GM18520 (cell line): ENCODE data around the gene ZBTB24.
A peak's percentile ranks its signal among the peaks of the same experiment; 100 is the strongest.

Experiments
- ATAC-seq: cut with Tn5 transposase; IDR thresholded peaks from one replicate; pipeline ENCODE4 v1.9.1; 2021; ENCODE audit not compliant: unreplicated experiment

The ZBTB24 gene

DNA sequence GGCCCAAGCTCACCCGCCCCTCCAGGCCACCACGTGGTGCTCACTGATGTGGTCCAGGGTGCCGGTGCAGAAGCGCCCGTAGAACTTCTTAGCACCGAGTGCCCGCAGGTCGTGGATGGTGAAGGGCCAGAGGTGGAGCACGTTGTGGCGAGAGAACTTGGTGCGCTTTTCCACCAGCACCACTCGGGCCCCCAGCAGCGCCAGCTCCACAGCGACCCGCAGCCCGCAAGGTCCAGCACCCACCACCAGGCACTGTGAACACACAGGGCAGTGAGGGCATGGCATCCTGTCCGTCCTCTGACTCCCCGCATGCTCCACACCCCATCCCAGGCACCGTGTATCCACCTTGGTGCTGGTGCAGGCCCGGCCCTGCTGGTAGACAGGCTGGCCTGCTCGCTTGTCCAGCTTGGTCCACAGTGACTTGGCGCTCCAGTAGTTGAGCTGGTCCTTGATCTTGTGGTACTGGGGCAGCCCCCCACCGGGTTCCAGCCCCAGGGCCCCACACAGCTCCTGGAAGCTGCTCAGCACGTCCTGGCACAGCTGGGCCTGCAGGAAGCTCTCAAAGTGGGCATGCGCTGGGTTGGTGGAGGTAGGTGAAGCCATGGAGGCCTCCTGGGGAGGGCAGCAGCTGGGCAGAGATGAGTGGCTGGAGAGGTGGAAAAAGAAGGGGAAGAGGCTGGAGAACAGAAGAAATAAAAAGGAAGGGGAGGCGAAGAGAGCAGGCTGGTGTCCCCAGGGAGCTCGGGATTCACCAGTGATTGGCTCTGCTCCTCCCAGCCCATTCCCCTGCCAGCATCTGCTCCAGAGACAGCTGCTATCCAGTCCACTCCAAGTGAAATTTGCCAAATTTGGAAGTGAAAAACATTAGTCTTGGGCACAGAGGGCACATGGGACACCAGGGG is 29.2 kb downstream of the ZBTB24 start:
- no peak for ATAC-seq

DNA sequence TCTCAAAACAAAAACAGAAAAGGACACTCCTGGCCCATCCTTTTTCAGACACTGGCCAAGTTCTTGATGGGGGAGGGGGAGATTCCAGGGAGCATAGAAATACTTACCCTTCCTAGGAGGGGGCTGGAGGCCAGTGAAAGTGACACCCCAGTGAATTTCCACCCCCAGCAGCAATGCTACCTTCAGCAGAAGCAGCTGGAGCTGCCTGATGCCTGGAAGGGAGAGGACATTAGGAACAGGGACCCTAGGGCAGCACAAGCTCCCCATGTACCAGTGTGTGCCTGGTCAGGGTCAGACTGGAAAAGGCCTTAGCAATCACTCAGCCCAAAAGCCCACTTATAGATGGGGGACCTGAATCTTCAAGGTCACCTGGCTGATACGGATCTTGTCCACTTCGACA is 29.9 kb downstream of the ZBTB24 start:
- ATAC-seq = no peak

DNA sequence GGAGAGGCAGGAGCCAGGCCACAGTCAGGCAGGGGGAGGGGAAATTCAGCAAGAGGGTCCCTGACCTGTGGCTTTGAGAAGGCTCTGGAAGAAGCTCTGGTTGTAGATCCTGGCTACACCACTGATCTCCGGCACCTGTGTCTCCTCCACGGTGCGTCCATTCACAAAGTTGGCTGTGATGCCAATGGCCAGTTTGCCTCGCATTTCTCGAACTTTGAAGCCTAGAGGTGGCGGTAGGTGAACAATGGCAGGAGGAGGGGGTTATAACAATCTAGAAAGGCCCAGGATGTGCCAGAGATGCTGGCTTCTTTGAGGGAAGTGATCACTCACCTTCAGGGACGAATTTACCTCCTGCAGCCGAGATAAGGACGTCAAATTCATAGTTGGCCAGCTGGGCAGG is 30.8 kb downstream of the ZBTB24 start:
- no peak for ATAC-seq

DNA sequence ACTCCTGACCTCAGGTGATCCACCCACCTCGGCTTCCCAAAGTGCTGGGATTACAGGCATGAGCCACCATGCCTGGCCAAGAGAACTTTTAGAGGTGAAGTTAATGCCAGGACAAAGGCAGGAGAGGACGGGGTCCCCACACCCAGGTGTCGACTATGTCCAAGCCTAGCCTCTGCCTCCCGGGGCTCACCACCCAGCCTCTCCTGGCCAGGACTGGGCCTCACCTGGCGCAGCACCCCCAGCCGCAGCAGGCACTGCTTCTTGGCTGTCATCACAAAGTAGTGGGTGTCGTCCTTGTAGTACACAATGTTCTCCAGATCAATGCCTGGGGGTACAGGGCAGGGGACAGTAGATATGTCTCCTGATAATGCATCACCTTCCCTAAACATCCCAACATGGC is 31.6 kb downstream of the ZBTB24 start:
- ATAC-seq = no peak

DNA sequence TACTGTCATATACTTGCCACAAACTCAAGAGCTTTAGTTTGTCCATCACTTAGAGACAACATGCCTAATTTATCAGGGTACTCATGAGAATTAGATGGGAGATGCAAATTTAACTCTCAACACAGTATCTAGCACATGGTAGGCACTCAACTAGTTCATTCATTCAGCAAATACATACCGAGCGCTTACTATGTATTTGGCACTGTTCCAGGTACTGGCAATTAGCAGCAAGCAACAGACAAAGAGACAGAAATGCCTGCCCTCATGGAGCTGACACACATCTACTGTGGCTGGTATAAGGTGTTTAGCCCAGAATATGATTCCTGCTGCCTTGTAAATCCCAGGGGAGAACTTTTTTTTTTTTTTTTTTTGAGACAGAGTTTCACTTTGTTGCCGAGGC is 32.2 kb downstream of the ZBTB24 start:
- no peak for ATAC-seq

DNA sequence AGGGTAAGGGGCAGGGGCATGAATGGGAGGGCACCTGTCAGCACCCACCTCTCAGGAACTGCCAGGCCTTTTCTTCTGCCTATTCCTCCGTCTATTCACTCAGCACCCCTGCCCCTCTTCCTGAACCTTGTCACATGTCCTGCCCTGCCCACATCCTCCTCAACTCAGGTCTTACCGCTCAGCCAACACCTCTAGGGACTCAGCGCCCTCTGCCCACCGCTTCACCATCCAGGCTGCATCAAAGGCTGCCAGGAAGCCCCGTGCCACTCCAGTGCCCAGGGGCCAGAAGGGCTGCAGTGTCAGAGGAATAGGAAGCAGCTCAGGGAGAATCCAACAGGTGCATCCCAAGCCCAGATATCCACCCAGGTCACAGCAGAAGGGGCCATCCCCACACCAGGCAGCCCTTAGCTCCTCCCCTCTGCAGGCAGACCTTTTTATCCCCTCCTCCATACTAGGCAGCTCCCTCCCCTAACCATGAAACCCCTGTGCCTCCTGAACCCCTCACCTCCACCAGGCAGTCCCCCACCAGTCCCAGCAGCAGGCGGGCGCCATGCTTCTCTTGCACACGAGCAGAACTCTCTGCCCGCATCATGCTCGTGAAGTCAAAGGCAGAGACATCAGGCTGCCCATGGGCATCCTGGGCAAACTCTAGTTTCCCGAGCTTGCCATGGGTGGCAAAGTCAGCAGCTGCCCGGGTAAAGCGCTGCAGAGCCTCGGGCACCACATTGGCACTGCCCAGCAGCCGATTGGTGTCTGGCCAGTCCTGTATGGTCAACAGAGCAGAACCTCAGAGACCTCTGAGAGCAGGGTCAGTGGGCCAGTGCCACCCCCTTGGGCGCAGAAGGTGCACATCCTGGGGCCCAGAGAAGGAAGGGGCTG is 33.0 kb downstream of the ZBTB24 start:
- no peak for ATAC-seq

DNA sequence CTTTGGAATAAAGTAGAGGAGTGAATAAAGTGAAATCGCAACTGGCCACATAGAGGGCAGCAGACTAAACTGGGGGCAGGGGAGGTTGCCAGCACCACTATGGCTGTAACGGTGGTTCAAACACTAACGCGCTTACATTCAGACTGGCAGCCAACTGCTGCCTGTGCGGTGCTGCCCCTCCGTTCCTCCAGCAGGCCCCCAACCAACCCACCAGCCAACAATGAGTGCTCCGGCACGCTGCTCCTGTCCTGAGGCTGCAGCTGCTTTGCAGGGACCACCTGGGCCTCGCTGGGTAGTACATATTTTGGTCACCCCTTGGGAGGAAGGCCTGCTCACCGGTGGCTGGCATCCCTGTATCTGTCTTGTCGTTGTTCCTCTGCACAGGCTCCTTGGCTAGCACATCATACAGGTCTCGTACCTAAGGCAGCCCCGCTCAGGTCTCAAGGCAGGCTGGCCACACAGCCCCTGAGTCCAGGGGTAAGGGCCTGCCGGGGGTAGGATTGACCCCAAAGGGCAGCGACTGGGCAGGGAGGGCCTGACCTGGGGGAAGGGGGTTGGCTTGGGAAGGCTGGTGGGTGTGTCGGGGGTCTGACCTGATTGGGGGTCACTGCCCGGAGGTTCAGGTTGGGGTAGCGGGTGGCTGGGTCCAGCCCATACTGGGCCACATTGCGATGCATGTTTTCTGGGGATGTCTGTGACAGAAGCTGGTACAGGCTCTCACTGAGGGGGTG is 33.8 kb downstream of the ZBTB24 start:
- ATAC-seq = no peak

DNA sequence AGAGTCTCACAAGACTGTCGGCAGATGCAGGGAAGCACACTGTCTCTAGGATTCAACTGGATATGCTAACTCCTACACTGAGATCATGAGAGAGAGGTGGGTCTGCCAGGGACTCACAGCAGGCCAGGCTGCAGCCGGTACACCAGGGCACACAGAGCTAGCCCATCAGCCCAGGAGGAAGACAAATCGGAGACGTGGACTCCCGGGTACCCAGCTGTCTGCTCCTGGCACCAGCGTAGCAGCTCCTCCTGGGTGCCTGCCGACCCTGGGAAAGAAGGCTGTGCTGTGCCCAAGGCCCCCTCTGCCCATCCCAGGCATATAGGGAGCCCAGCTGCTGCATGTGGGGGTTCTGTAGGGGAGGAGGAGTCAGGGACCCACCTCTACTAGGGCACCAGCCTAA is 34.4 kb downstream of the ZBTB24 start:
- no peak for ATAC-seq

DNA sequence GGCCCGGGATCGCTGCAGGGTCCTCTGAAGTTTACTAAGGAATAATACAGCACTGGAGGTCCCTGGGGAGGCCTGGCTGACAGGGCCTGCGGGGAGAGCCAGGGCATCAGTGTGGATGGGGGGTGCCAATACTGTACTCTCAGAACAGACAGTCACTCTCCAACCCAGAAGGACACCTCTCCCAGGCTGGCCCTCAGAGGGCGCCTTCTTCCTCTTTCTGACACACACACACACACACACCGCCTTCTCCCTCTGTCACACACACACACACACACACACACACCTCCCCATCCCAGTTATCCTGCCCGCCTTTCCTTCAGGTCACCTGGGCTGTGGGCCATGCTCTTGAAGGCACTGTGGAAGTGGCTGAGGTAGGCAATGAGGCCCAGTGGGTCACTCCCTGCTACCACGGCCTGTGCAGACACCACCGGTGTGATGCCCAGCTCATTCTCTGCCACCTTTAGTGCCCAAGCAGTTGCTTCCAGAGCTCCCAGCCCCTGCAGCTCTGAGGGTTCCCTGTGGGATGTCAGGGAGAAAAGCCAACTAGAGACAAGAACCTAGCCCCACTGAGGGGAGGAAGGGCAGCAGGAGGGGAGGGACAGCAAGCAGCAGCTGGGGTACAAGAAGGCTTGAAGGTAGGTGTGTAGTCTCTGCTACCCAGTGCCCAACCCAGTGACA is 35.0 kb downstream of the ZBTB24 start:
- ATAC-seq = no peak

DNA sequence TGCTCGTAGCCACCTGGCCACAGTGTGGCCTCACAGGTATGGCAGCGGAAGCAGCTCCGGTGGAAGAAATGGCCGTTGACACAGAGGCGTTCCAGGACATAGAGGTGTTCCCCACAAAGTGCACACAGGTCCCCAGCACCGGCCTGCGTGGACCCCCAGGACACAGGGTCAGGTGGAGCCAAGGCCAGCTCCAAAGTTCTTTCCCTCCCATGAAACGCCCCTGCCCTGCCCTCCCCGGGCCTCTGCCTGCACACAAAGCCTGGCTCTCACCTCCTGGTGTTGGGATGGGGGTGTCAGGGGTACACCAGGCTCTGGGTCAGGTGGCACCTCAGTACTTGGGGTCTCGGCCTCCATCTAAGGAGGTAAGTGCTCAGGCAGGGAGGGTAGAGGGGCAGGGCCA is 35.9 kb downstream of the ZBTB24 start:
- no peak for ATAC-seq

DNA sequence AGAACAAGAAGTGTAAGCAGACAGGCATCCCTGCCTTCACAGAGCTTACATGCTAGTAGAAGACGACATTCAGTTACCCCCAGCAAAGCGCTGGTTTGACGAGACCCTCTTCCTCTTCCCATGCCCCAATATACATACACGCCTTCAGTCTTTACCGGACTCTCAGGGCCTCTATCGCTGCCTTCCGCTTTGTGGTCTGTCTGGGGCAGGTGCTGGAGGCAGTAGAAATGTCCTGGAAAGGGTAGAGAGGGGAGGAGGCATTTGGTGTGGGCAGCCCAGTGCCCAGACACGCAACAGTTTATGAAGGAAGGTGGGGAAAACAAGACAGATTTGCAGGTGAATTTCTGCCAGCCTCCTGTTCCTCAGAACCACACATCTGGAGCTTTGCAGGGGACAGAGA is 36.5 kb downstream of the ZBTB24 start:
- no peak for ATAC-seq

DNA sequence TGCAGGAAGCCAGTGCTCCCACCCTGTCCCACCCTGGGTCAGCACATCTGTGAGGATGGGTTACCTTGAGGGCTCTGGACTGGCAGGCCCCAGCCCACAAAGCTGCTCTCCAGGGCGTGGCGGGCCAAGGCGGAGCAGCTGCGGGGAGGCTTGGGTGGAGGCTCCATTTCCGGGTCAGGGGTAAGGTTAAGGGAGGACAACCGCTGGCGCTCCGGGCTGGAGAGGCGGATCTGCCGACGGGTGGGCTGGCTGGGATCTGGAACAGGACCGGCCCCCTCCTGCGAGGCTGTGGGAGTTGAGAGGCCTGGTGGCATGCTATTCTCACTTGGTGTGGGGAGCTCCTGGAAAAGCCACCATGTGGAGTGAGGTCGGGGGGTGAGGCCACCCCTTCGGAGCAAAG is 36.9 kb downstream of the ZBTB24 start:
- no peak for ATAC-seq

DNA sequence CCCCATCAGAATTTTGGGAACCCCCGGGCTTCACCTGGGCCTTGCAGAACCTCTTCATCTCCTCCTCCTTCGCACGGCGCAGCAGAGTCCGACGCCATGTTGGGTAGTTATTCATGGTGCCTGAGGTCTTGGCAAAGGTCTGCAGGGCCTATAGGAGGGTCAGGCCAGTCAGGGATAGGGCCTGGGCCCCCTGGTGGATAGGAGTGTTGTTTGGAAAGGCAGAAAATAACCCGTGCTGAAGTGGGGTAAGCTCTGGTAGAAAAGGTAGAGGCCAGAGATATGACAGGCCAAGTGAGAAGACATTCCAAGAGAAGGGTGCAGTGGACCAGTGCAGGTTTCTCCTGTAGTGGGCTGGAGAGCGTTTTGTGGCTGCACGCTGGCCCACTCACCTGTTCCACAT is 37.6 kb downstream of the ZBTB24 start:
- no peak for ATAC-seq

DNA sequence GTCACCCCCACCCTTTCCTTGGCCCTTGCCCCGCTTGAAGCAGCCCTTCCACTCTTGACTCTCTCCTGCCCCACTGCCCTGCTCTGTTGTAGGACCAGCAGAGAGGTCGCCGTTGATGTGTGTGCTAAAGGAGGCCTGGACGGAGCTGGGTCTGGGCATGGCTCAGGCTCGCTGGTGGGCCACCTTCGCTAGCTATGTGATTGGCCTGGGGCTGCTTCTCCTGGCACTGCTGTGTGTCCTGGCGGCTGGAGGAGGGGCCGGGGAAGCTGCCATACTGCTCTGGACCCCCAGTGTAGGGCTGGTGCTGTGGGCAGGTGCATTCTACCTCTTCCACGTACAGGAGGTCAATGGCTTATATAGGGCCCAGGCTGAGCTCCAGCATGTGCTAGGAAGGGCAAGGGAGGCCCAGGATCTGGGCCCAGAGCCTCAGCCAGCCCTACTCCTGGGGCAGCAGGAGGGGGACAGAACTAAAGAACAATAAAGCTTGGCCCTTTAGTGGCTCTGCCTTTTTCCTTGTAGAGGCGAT is 39.5 kb downstream of the ZBTB24 start:
- no peak for ATAC-seq

DNA sequence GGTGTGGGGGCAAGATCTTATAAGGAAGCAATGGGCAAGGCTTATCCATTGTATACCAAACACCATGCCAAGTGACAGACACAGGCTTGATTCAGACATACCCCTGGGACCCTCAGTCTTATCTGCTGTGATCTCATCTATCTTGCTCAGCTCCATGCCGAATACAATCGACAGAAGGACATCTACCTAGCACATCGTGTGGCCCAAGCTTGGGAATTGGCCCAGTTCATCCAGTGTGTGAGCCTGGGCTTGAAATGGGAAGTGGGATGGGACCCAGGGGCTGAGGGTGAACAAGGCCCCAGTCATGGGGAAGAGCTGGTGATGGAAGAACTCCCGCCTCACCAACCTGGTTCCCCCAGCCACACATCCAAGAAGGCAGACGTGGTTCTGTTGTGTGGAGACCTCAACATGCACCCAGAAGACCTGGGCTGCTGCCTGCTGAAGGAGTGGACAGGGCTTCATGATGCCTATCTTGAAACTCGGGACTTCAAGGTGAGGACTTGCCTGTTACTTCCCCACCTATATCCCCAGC is 40.6 kb downstream of the ZBTB24 start:
- ATAC-seq = no peak

DNA sequence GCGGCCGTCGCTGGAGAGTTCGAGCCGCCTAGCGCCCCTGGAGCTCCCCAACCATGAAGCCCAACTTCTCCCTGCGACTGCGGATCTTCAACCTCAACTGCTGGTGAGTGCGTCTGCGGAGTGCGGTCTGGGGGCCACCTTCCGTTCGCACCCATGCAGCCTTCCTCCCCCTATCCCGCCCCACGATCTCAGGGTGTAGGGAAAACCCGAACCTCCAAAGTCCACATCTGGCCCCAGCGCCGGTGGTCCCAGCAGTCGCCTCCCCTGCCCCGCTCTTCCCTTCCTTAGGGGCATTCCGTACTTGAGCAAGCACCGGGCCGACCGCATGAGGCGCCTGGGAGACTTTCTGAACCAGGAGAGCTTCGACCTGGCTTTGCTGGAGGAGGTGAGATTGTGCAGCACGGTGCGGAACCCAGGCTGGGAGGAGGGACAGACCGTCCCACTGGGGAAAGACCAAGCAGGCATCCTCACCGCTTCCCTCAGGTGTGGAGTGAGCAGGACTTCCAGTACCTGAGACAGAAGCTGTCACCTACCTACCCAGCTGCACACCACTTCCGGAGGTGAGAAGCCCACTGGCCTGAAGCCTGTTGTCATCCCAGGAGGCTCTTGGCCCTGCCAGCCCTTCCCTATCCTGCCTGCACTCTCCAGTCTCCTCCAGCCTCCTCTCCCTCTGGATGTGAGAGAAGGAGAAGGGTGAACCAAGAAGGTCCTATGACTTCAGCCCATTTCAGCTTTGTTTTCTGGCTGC is 41.8 kb downstream of the ZBTB24 start:
- no peak for ATAC-seq

DNA sequence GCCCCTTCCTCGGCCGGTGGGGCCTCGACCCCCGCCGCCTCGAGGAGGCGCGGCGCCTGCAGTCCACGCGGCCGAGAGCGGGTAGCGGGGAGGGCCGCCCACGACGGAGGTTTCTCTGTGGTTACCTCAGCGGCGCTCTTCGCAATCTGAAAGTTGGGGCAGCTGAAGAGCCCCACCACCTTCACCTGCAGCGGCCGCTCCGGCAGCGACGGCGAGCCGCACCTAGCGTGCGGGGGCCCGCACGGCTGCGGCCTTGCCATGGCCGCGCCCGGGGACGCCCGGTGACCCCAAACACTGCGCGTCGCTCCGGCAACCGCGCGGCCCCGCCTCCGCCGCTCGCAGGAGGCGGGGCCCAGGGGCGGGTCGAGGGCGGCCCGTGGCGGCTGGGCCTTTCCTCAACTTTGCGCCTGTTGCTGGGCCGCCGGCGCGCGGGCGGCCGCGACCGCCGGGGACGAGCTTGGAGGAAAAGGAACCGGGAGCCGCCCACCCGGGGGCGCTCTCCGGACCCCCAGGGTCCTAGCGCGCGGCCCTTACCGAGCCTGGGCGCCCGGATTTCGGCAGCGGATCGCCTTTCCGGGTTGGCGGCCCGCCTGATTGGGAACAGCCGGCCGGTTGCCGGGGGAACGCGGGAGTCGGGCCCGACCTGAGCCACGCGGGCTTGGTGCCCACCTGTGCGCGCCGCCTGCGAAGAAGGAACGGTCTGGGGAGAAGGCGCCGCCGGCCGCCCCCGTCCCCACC is 42.5 kb downstream of the ZBTB24 start, which contains the start of the genes PPIL6 and SMPD2:
Gene PPIL6 (minus strand): TSS at position 298 of the 738 bp plus-strand sequence. CDS start 38 bp downstream, at position 260.
Gene SMPD2 (plus strand): TSS at position 394 of the 738 bp plus-strand sequence. CDS start 398 bp downstream, outside the sequence.
- peak; percentile 88 for ATAC-seq

DNA sequence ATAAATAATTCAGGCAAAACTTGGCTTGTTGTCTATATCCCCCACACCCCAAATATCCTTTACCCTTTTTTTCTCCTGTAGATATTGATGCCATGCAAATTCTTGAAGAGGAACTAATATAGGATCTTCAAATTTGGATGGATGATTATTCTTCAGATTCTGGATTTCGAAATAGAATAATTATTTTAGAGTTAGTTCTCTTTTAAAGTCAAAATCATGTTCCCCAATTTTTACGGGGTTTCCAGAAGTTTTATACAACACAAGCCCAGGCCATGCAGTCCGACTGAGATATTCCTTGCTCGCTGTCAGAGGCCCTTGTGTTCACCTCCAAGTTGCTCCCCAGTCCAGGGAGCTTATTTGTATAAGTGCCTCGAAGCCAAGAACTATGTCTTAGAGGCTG is 47.0 kb downstream of the ZBTB24 start:
- ATAC-seq = no peak

DNA sequence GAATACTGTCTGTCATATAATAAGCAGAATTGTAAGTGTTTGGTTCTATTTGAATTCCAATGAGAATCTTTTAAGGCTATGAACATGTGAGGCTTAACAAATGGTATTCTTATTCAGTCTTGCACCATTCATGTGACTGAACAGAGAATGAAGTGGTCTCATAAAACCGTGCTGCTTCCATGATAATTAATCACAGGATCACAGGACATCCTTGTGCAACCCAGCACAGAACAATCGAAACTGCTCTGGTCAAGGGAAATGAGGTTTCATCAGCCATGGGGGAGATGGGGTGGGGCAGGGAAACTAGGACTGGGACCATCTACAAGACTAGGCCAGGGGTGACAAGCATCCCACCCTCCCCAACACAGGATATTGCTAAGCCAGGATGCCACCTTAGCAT is 48.6 kb downstream of the ZBTB24 start:
- no peak for ATAC-seq
